ENCODE results near the gene BRD2.

GRCh38 chr6:33013608-33014007 lies 45.2 kb downstream of the BRD2 start:
- TF ChIP-seq CTCF (IDR thresholded peaks at IDR 0.05) (no peak), POLR2AphosphoS5 (IDR thresholded peaks at IDR 0.05) (no peak), EP300 (IDR thresholded peaks at IDR 0.05) (no peak)

Measured in upper lobe of left lung (tissue), 4 donors.